ENCODE results near the gene NKAIN2. TPM values are rescaled to one million over a fixed set of nuclear protein-coding genes. Genes with fewer than 3 reads are reported as not detected.

The NKAIN2 gene
- total and polyA plus RNA-seq, 2 donors (not counting 3 experiments of a cell fraction or from before 2014, with no cell fraction given) = 0.03 TPM; not detected in 1

DNA sequence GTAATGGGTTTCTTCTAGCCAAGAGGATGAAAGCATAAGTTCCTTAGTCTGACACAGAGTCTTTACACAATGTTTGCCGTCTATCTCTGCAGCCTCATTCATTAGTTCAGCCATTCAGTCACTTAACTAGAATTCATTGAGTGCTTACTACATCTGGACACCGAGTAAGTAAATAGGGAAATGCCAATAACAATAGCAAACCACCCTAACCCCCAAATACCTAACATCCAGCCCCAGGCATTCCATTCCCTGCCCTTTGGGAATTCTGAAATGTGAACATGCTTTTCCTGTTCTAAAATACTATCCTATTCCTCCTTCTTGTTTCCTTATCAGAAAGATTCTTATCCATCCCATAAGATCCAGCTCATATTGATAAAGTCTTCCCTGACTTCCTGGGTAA, 881.0 kb downstream of the NKAIN2 start:
- H3K79me2 ChIP-seq (ENCODE audit: control insufficient read depth, insufficient read depth, low read length) = no peaks in the 10 kb centered on the region
- no peaks in the 10 kb centered on the region for H3K4me1 ChIP-seq (ENCODE audit: control insufficient read depth, extremely low read depth, insufficient read depth, low read length)
- TF ChIP-seq POLR2AphosphoS5 (IDR thresholded peaks at IDR 0.05; ENCODE audit: insufficient read depth, low read depth, low read length) (no peak), POLR2A (IDR thresholded peaks at IDR 0.05; ENCODE audit: low read depth, low read length) (no peak), MYC (IDR thresholded peaks at IDR 0.05; ENCODE audit: low read depth, low read length) (no peak), FOS (IDR thresholded peaks at IDR 0.05; ENCODE audit: borderline replicate concordance, insufficient read depth, low read length) (no peak), GATA2 (IDR thresholded peaks at IDR 0.05; ENCODE audit: insufficient read depth, insufficient read length, low read depth, low read length) (no peak), EZH2 (IDR thresholded peaks at IDR 0.05; ENCODE audit: borderline replicate concordance, low read depth, low read length, severe bottlenecking) (no peak), JUN (IDR thresholded peaks at IDR 0.05; ENCODE audit: borderline replicate concordance, insufficient read depth, insufficient read length, low read depth) (no peak)
- TF ChIP-seq, protein P1, sequence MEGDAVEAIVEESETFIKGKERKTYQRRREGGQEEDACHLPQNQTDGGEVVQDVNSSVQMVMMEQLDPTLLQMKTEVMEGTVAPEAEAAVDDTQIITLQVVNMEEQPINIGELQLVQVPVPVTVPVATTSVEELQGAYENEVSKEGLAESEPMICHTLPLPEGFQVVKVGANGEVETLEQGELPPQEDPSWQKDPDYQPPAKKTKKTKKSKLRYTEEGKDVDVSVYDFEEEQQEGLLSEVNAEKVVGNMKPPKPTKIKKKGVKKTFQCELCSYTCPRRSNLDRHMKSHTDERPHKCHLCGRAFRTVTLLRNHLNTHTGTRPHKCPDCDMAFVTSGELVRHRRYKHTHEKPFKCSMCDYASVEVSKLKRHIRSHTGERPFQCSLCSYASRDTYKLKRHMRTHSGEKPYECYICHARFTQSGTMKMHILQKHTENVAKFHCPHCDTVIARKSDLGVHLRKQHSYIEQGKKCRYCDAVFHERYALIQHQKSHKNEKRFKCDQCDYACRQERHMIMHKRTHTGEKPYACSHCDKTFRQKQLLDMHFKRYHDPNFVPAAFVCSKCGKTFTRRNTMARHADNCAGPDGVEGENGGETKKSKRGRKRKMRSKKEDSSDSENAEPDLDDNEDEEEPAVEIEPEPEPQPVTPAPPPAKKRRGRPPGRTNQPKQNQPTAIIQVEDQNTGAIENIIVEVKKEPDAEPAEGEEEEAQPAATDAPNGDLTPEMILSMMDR (IDR thresholded peaks at IDR 0.05; ENCODE audit: extremely low read depth in 1 of 2, insufficient read depth in 1 of 2, low read depth in 1 of 2, low read length in 2 of 2) = no peak
- TF ChIP-seq, protein P2, sequence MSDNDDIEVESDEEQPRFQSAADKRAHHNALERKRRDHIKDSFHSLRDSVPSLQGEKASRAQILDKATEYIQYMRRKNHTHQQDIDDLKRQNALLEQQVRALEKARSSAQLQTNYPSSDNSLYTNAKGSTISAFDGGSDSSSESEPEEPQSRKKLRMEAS (IDR thresholded peaks at IDR 0.05; ENCODE audit: insufficient read depth, insufficient read length) = no peak
- intact Hi-C loops (cut with micrococcal nuclease) (no loop called here), dilution Hi-C loops (cut with MboI; ENCODE audit: extremely low pct_ligation_motif_present, low sequenced_read_pairs) (no loop called here)
- no peak overlapping the region for H3K27ac ChIP-seq (ENCODE audit: insufficient read depth, low read depth, low read length)
- no peaks in the 10 kb centered on the region for H4K20me1 ChIP-seq (replicated peaks; ENCODE audit: control insufficient read depth, extremely low read depth, insufficient read depth, low read length)
- no peak for DNase-seq (ENCODE audit: low read depth, low spot score)
- H2AFZ ChIP-seq (ENCODE audit: low read depth, low read length) = no peak overlapping the region
- H3K36me3 ChIP-seq (ENCODE audit: control insufficient read depth in 2 of 2, extremely low read depth in 1 of 2, insufficient read depth in 2 of 2, low read length in 2 of 2) = no peaks in the 10 kb centered on the region
- ChIA-PET CTCF (no interaction called here), POLR2A (no interaction called here)
- no peak overlapping the region for H3K4me3 ChIP-seq (replicated peaks in 1 of 3; ENCODE audit: insufficient read depth in 1 of 3, low read depth in 1 of 3, low read length in 3 of 3)
- H3K9me3 ChIP-seq (replicated peaks; ENCODE audit: control insufficient read depth, insufficient read depth, low read length) = no peaks in the 10 kb centered on the region
- H3K4me2 ChIP-seq (ENCODE audit: insufficient read depth, low read length) = no peak overlapping the region
- H3K27me3 ChIP-seq (ENCODE audit: control insufficient read depth in 2 of 2, insufficient read depth in 2 of 2, low read length in 2 of 2) = no peaks in the 10 kb centered on the region
- FAIRE-seq = no peak
- no peaks in the 10 kb centered on the region for H3K9me1 ChIP-seq (replicated peaks; ENCODE audit: control insufficient read depth, extremely low read depth, insufficient read depth, low read length)
- no TSS peak for BruUV-seq (replicated peaks)
- no peak overlapping the region for H3K9ac ChIP-seq (replicated peaks; ENCODE audit: extremely low read depth, insufficient read depth, low read length)
